HFFc6 (cell line): Measurements from ENCODE around the gene PHKB. TPM values are rescaled to one million over a fixed set of nuclear protein-coding genes. Genes with fewer than 3 reads are reported as not detected.

ENCODE experiments used
- DNase-seq: peaks from one replicate; pipeline ENCODE4 v3.0.0-alpha.2; 2018
- H3K27ac Mint-ChIP-seq: 2 replicates; pipeline ENCODE4 v1.8.0; 2020; ENCODE audit warnings: mild to moderate bottlenecking, mixed read lengths
- H3K27me3 Mint-ChIP-seq: 2 replicates; pipeline ENCODE4 v1.8.0; 2021; ENCODE audit warnings: mild to moderate bottlenecking, moderate library complexity, mixed read lengths; ENCODE audit not compliant: insufficient read depth
- H3K36me3 Mint-ChIP-seq: 2 replicates; pipeline ENCODE4 v1.8.0; 2021; ENCODE audit warnings: low read depth, mixed read lengths
- H3K4me1 Mint-ChIP-seq: 2 replicates; pipeline ENCODE4 v1.8.0; 2020; ENCODE audit warnings: low read depth, mixed read lengths
- H3K4me3 Mint-ChIP-seq: 2 replicates; pipeline ENCODE4 v1.8.0; 2020; ENCODE audit warnings: mild to moderate bottlenecking, moderate library complexity, mixed read lengths
- H3K9me3 Mint-ChIP-seq: 2 replicates; pipeline ENCODE4 v1.8.0; 2020; ENCODE audit warnings: mild to moderate bottlenecking, mixed read lengths
- total RNA-seq, 6 experiments: library from RNA; stranded (reverse); fragmentation: NEBNext Ultra II Directional; extraction: Animal tissue kit (Norgen Biotek cat#: 25700); gene quantifications; 2 replicates in 1 of 6; 3 replicates in 5 of 6; pipeline ENCODE4 v1.2.3, GENCODE V29; 2021
- TF ChIP-seq, protein P1 (sequence below): fragments of 200-600 bp; sonication (generic); IDR thresholded peaks from 2 replicates; pipeline ENCODE4 v1.5.0; 2021; ENCODE audit warnings: antibody characterized with exemption, mild to moderate bottlenecking

PHKB gene
- total RNA-seq, 6 experiments from 2014 or later = 54.5 to 66.5 (median 62.6) TPM

DNA sequence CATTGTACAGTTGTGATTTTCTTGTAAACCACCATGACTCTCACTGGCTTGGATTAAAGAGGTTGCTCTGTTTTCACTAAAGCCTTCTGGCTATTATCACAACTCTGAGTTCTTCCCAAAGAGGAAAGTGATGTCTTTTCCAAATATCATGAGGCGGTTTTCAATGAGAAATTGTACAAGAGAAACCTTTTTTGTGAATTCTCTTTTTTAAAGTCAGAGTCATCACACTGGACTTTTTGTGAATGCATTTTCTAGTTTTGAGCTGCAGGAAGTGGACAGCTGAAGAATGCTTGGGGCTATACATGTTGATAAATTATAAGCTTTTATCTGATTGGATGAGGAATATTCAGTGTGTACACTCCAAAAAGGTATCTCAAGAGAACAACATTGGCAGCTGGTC, 100.2 kb downstream of the PHKB start:
- DNase-seq = no peak
- Mint-ChIP-seq H3K36me3 (peaks cover 18% of the 10 kb centered on the region), H3K9me3 (no peaks in the 10 kb centered on the region), H3K4me1 (peaks cover 32% of the 10 kb centered on the region), H3K27me3 (no peaks in the 10 kb centered on the region), H3K4me3 (no peak overlapping the region), H3K27ac (no peak overlapping the region)
- TF ChIP-seq, protein P1, sequence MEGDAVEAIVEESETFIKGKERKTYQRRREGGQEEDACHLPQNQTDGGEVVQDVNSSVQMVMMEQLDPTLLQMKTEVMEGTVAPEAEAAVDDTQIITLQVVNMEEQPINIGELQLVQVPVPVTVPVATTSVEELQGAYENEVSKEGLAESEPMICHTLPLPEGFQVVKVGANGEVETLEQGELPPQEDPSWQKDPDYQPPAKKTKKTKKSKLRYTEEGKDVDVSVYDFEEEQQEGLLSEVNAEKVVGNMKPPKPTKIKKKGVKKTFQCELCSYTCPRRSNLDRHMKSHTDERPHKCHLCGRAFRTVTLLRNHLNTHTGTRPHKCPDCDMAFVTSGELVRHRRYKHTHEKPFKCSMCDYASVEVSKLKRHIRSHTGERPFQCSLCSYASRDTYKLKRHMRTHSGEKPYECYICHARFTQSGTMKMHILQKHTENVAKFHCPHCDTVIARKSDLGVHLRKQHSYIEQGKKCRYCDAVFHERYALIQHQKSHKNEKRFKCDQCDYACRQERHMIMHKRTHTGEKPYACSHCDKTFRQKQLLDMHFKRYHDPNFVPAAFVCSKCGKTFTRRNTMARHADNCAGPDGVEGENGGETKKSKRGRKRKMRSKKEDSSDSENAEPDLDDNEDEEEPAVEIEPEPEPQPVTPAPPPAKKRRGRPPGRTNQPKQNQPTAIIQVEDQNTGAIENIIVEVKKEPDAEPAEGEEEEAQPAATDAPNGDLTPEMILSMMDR = no peak

DNA sequence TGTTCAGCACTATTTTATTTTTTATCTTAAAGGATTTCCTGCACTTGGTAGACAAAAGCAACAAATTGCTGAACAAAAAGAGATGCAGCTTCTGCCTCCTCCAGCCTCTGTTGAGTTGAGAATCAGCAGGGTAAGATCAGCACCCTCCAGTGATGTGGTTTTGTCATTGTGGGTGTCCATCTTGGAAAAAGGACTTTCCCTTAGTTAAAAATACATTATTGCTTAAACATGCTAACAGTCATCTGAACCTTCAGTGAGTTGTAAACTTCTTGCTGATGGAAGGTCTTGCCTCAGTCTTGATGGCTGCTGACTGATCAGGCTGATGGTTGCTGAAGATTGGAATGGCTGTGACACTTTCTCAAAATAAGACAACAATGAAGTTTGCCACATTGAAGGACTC, 101.2 kb downstream of the PHKB start:
- H3K27me3 Mint-ChIP-seq = no peaks in the 10 kb centered on the region
- peaks cover 32% of the 10 kb centered on the region for H3K4me1 Mint-ChIP-seq
- no peak overlapping the region for H3K27ac Mint-ChIP-seq

DNA sequence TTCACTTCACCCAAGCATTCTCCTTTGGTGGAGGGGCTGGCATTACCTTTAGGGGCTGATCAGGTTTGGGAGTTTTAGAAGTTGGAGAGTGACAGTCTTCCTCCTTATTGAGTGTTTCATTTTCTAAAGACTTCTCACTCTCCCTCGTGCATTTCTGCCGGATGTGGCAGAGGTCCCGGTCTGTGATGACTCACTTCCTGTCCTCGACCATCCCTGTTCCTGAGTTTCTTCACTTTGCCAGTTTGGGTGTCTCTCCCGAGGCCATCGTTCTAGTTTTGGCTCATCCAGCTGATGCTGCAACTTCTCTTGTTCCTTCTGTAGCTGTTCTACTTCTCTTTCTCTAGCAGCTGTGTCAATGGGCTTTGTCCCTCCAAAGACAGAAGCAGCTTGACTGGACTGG, 104.3 kb downstream of the PHKB start:
- Mint-ChIP-seq H3K4me3 (peak overlapping the region; percentile 69), H3K27me3 (no peaks in the 10 kb centered on the region), H3K36me3 (peaks cover 28% of the 10 kb centered on the region), H3K9me3 (no peaks in the 10 kb centered on the region), H3K4me1 (peaks cover 40% of the 10 kb centered on the region), H3K27ac (peak overlapping the region; percentile 83)
- TF ChIP-seq, protein P1 = no peak
- DNase-seq = peak; percentile 61

More for the DNA sequence above, 101.2 kb downstream of the PHKB start:
- Mint-ChIP-seq H3K9me3 (no peaks in the 10 kb centered on the region), H3K4me3 (no peak overlapping the region), H3K36me3 (peaks cover 28% of the 10 kb centered on the region)
- TF ChIP-seq, protein P1 = no peak
- no peak for DNase-seq

DNA sequence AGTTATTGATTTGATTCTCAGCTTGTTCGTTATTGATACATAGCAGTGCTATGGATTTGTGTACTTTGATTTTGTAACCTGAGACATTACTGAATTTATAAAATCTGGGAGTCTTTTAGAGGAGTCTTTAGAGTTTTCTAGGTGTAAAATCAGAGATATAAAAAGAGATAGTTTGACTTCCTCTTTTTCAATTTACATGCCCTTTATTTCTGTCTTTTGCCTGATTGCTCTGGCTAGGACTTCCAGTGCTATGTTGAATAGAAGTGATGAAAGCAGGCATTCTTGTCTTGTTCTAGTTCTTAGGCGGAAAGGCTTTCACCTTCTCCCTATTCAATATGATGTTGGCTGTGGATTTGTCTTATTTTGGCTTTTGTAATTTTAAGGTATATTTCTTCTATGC, 106.2 kb downstream of the PHKB start:
- TF ChIP-seq, protein P1 = no peak
- H3K4me1 Mint-ChIP-seq = peaks cover 32% of the 10 kb centered on the region
- DNase-seq = no peak
- H3K27ac Mint-ChIP-seq = no peak overlapping the region
- no peaks in the 10 kb centered on the region for H3K27me3 Mint-ChIP-seq
- peaks cover 28% of the 10 kb centered on the region for H3K36me3 Mint-ChIP-seq
- no peaks in the 10 kb centered on the region for H3K9me3 Mint-ChIP-seq
- H3K4me3 Mint-ChIP-seq = no peak overlapping the region

DNA sequence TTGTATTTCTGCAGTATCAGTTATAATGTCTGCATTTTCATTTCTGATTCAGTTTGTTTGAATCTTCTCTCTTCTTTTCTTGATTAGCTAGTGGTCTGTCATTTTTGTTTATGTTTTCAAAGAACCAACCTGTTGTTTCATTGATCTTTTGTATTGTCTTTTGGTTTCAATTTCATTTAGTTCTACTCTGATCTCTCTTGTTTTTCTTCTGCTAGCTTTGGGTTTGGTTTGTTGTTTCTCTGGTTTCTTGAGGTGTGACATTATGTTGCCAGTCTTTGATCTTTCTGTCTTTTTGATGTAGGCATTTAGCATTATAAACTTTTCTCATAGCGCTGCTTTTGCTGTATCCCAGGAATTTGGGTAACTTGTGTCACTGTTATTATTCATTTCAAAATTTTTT, 107.2 kb downstream of the PHKB start:
- Mint-ChIP-seq H3K4me3 (no peak overlapping the region), H3K27me3 (no peaks in the 10 kb centered on the region), H3K9me3 (no peaks in the 10 kb centered on the region), H3K4me1 (peaks cover 32% of the 10 kb centered on the region), H3K27ac (peak overlapping the region; percentile 6; the same call in 1 of the 2 replicates), H3K36me3 (peaks cover 23% of the 10 kb centered on the region)
- TF ChIP-seq, protein P1 = no peak
- no peak for DNase-seq

DNA sequence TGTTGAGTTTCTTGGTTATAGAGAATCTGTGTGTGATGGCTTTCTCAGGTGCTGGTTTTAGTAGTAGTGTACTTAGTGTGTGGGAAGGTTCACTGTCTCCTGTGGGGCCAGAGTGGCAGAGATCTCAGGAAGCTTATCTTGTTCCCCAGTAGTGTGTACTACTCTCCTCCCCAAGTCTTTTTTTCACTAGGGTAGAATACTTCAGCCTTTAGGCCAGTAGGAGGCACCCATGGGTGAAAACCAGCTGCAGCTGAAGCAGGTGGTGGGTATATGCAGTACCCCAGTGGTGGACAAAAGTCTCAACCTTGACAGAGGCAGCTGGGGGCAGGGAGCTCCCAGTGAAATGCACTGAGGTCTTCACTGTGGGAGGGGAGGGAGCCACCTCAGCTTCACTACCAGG, 109.9 kb downstream of the PHKB start:
- Mint-ChIP-seq H3K4me3 (no peak overlapping the region), H3K4me1 (peaks cover 21% of the 10 kb centered on the region), H3K9me3 (no peaks in the 10 kb centered on the region), H3K27me3 (no peaks in the 10 kb centered on the region; the same call in 1 of the 2 replicates), H3K36me3 (peaks cover 19% of the 10 kb centered on the region), H3K27ac (no peak overlapping the region)
- DNase-seq = no peak
- TF ChIP-seq, protein P1 = 0 out of 2 replicates have a peak, but pooled peaks have one; percentile 10
